HG02763 (cell line): ENCODE measurements around the gene NGEF.

Experiments used
- ATAC-seq: cut with Tn5 transposase; IDR thresholded peaks from one replicate; pipeline ENCODE4 v1.9.1; 2021; ENCODE audit warnings: mild to moderate bottlenecking, moderate library complexity; ENCODE audit not compliant: unreplicated experiment

Gene NGEF

GRCh38 chr2:233000886-233001750 is 11.9 kb downstream of the NGEF start:
- no peak for ATAC-seq

- no peak for ATAC-seq
Observed at GRCh38 chr2:232999354-232999753, 13.7 kb downstream of the NGEF start.

DNA sequence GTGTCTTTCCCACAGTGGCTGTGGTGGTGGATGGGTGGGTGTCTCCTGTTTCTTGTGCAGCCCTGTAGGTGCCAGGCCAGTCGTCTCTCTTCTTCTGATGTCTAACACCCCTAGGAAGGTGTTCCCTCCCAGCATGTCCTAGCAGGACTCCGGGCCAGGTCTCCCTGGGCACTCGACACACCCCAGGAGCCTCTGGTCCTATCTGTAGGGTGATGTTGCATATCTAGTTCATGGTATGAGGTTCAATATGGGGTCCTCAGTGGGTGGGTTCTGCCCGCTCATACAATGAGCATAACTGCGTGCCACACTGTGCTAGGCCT is 14.4 kb downstream of the NGEF start:
- ATAC-seq, result no peak

DNA sequence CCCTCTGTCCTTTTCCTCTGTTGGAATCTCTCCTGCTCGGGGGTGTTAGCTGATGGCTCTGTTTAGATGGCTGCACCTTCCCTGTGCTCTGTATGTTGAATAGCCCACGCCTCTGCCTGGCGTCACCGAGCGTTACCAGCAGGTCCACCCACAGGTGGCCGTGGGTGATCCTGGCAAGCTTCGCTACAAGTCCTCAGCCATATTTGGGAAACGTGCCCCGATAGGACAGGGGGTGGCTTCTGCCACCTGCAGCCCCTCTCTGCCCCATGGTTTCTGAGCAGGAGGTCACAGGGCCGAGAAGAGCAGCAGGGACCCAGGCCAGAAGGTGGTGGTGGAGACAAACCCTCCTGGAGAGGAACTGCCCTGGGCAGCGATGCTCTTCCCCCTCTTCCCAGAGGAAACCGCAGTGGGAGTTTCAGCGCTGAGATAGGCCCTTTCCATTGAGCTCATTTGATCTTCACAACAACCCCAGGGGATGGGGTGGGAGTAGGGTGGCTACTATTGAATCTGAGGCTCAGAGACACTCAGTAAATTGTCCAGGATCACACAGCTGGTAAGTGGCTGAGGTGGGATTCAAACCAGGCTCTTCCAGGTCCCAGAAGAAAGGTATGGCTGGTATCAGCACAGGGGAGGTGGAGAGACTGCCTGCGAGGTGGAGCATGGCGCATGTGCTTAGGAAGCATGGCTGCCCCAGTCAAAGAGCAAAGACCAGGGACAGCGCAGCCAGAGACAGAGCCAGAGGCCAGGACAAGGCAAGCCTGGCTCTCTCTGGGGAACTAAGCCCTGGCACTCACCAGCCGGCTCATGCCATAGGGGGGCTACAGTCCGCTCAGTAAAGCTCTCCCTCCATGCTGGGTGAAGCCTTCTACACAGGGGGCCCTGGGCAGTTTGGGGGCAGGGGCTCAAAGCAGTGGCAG is 15.0 kb downstream of the NGEF start:
- no peak for ATAC-seq

DNA sequence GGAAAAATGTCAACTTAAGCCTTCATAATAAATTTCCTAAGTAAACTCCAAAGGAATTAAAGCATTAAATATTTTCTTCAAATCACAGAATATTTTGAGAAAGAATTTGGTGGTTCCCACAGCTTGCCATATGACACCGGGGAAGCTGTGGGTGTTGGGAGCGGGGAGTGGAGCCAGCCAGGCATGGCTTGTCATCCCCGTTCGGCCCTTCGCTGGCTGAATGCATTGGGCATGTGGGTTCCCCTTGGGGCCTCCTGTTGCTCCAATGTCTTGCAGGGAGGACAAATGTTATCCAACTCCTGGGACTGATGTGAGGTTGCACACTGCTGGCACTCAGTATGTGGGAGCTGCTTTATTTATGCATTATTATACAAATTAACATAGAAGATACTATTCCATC is 18.6 kb downstream of the NGEF start:
- ATAC-seq, result no peak

DNA sequence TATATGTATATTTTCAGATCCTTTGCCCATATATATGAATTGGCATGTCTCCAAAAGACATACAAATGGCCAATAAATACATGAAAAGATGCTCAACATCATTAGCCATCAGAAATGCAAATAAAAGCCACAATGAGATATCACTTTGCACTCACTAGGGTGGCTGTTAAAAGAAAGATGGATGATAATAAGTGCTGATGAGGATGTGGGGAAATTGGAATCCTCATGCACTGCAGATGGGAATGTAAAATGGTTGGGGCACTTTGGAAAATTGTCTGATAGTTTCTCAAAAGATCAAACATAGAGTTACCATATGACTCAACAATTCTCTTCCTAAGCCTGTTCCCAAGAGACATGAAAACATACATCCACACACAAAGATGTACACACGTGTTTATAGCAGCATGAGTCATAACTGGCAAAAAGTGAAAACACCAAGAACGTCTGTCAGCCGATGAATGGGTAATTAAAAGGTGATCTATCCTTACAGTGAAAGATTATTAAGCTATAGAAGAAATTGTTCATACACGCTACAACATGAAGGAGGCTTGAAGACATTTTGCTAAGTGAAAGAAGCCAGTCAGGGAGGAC is 19.7 kb downstream of the NGEF start:
- ATAC-seq, result no peak

DNA sequence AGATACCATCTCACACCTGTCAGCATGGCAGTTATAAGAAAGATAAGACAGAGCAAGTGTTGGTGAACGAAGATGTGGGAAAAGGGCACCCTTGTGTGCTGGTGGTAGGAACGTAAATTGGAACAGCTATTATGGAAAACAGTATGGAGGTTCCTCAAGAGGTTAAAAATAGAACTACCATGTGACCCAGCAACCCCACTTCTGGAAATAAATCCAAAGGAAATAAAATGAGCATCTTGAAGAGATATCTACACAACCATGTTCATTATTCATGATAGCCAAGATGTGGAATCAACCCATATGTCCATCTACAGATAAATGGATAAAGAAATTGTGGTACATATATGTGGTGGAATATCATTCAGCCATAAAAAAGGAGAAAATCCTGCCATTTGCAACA is 26.9 kb downstream of the NGEF start:
- no peak for ATAC-seq

GRCh38 chr2:232984451-232985207 is 28.4 kb downstream of the NGEF start:
- no peak for ATAC-seq

GRCh38 chr2:232983669-232984140 is 29.4 kb downstream of the NGEF start:
- no peak for ATAC-seq

DNA sequence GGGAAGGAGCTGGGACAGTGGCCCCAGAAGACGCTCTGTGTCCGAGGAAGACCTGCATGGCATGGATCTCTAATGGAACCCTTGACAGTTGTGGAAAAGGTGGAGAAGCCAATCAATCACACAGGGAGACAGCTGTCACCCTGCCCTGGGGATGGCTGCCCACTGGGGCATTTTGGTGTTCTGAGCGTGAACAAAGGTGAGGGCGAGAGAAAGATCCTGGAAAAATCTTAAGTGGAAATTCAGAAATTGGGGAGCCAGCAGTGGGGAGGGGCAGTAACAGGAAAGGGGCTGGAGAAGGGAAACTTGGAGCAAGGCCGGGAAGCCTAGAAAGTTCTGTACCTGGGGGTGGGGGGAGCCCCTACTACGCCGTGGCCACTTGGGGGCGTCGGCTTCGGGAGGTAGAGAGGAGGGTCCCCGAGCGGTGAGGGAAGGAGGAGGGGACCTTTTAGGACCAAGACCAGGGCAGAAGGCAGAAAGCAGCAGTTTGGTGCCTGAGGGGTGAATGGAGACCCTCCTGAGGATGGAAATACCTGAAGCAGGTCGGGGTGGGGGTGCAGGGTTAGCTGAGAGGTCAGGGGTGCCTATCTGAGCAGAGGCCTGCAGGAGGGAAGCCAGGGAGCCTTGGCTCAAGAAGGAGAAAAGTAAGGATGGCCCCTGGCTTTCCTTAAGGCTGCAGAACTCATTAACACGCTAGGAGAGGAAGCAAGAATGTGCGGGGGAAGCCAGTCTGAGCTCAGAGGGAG is 30.0 kb downstream of the NGEF start:
- no peak for ATAC-seq

DNA sequence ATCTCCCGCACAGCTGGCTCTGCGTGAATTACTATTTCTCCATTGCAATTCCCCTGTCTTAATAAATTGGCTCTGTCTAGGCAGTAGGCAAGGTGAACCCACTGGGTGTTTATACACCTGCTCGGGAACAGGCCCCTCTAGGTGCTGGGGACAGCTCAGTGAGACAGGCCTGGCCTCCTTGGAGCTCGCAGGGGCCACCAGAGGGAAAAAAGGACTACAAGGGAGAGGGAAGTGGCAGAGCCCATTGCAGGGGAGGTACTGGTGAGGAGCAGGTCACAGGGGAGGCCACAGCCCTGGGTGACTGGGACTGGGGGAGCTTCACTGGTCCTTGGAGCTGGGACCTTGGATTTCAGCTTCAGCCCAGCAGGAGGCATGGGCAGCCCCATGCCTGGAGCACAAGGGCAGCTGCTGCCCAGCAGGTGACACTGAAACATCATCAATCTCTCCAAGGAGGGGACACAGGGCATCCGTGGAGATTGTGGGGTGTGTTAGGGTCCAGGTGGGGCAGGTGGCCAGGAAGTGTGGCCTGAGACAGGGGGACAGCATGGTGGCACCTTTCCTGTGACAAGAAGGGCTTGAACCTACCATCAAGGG is 31.2 kb downstream of the NGEF start:
- no peak for ATAC-seq

DNA sequence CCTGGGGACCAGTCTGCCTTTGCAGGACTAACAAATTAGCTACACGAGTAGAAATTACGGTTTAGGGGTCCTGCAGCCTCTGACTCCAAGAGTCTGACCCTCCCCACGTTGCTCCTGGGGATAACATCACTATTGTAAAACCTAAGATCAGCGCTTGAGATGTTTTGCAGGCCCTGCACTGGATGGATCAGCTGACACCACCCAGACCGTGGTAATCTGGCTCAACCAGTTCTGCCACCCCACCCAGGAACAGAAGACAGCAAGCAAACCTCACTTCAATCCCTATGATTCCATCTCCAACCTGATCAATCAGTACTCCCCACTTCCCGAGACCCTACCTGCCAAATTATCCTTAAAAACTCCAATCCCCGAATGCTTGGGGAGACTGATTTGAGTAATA is 31.7 kb downstream of the NGEF start:
- no peak for ATAC-seq

DNA sequence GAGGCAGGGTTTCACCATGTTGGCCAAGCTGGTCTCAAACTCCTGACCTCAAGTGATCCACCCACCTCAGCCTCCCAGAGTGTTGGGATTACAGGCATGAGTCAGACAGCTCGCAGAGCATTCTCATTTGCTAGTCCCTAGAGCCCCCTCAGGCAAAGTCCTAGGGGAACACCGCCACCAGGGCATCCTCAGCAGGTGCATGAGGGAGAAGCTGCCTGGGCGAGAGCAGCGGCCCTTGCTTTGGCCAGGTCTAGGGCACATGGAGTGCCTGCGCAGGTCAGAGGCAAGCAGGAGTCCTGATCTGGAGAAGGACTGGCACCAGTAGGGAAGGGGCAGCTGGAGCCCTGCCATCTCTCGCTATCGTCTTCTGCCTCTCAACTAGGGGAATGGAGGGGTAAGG is 32.4 kb downstream of the NGEF start:
- ATAC-seq, result no peak

- no peak for ATAC-seq
Observed at GRCh38 chr2:232979871-232980461, 33.1 kb downstream of the NGEF start.

GRCh38 chr2:232977438-232977971 is 35.6 kb downstream of the NGEF start:
- no peak for ATAC-seq

DNA sequence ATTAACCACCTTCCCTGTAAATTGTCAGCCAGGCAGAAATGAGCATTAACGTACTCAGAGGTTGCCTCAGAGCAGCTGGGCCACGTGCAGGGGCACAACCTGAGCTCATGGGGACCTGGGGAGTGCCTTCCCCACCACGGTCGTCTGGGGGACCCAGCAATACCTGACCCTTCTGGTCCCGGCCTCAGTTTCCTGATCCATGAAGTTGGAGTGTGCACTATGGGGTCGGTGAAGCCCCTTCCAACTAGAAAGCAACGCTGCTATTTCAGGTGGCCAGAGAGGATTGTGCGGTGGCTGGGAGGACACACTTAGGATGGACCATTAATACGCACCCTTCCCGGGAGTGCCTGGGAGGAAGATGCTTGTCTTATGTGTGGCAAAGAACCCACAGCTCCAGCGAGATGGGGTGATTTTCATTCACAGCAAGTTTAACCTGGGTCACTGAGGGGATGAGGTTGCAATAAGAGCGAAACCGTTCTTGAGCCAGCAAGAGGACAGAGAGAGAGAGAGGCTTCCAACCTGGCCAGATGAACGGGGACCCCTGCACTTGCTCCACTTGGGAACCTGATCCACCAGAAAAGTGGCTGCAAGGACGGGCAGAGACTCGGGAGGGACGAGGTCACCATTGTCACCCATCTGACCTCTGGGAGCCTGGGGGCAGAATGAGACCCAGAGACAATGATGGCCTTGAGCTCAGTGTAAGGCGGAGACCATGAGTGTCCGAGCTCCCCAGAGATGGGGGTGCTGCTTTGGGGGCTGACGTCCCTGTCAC is 36.2 kb downstream of the NGEF start:
- no peak for ATAC-seq

- no peak for ATAC-seq
Observed at GRCh38 chr2:232976176-232976575, 36.9 kb downstream of the NGEF start.

GRCh38 chr2:232974396-232974795 is 38.7 kb downstream of the NGEF start:
- no peak for ATAC-seq
